CD4-positive, alpha-beta memory T cell (primary cell): Measurements from ENCODE around the gene SLC12A5. TPM values are rescaled to one million over a fixed set of nuclear protein-coding genes. Genes with fewer than 3 reads are reported as not detected.

Experiments
- CTCF ChIA-PET: fragments of 350-600 bp; sonication (Branson Sonifier 250); formaldehyde crosslinking; loops from one replicate; lab custom pipeline; 2021; ENCODE audit warnings: inconsistent platforms; ENCODE audit not compliant: partially characterized antibody; lab: Charles Lee
- POLR2A ChIA-PET: fragments of 350-600 bp; sonication (Branson Sonifier 250); formaldehyde crosslinking; loops from one replicate; lab custom pipeline; 2021; ENCODE audit not compliant: partially characterized antibody; lab: Charles Lee
- DNase-seq, 5 donors: peaks; one replicate each; pipeline versions ENCODE4 v3.0.0 to v3.0.0-alpha.2; 2020 to 2022; ENCODE audit warnings: mixed read lengths in 1 of 5
- H3K27ac ChIP-seq: one replicate; pipeline ENCODE4 v1.7.0; 2013; ENCODE audit warnings: low read depth, low read length
- H3K27me3 ChIP-seq: 2 replicates; pipeline ENCODE4 v1.7.0; 2013; ENCODE audit warnings: mild to moderate bottlenecking, low read length, moderate library complexity; ENCODE audit not compliant: insufficient read depth
- H3K36me3 ChIP-seq: 2 replicates; pipeline ENCODE4 v1.7.0; 2013; ENCODE audit warnings: mild to moderate bottlenecking, low read length, moderate library complexity; ENCODE audit not compliant: insufficient read depth
- H3K4me1 ChIP-seq: 2 replicates; pipeline ENCODE4 v1.7.0; 2013; ENCODE audit warnings: mild to moderate bottlenecking, low read length, moderate library complexity; ENCODE audit not compliant: insufficient read depth
- H3K4me3 ChIP-seq, 2 donors: one replicate each; pipeline ENCODE4 v1.7.0; 2013; ENCODE audit warnings: low read length in 2 of 2, mild to moderate bottlenecking in 1 of 2
- H3K9me3 ChIP-seq, 2 donors: one replicate each; pipeline ENCODE4 v1.7.0; 2013; ENCODE audit warnings: low read length in 2 of 2, control low read depth in 1 of 2; ENCODE audit not compliant: control insufficient read depth in 1 of 2
- H3K27ac Mint-ChIP-seq, 7 donors: one replicate each; pipeline ENCODE4 v1.8.0; 2020 to 2021; ENCODE audit warnings: mixed read lengths in 7 of 7, mild to moderate bottlenecking in 6 of 7, inconsistent platforms in 3 of 7, moderate library complexity in 3 of 7
- H3K27me3 Mint-ChIP-seq, 2 donors: one replicate each; pipeline ENCODE4 v1.8.0; 2020 to 2021; ENCODE audit warnings: mixed read lengths in 2 of 2
- H3K36me3 Mint-ChIP-seq, 2 donors: one replicate each; pipeline ENCODE4 v1.8.0; 2020 to 2021; ENCODE audit warnings: mixed read lengths in 2 of 2, inconsistent platforms in 1 of 2, mild to moderate bottlenecking in 1 of 2
- H3K4me1 Mint-ChIP-seq, 4 donors: one replicate each; pipeline ENCODE4 v1.8.0; 2020 to 2021; ENCODE audit warnings: mixed read lengths in 4 of 4, mild to moderate bottlenecking in 1 of 4
- H3K4me3 Mint-ChIP-seq, 8 donors: one replicate each; pipeline ENCODE4 v1.8.0; 2020 to 2021; ENCODE audit warnings: mixed read lengths in 8 of 8, mild to moderate bottlenecking in 7 of 8, moderate library complexity in 6 of 8, inconsistent platforms in 3 of 8
- H3K9me3 Mint-ChIP-seq, 8 donors: one replicate each; pipeline ENCODE4 v1.8.0; 2020 to 2021; ENCODE audit warnings: mixed read lengths in 8 of 8, mild to moderate bottlenecking in 5 of 8, inconsistent platforms in 3 of 8, moderate library complexity in 1 of 8
- intact Hi-C: fragments of 100-400 bp; cut with micrococcal nuclease; formaldehyde crosslinking; loops from one replicate; pipeline ENCODE4 v1.15.1; 2023
- polyA plus RNA-seq, 2 donors: library from polyadenylated mRNA; unstranded; fragments of 300-500 nt; fragmentation: Illumina TruSeq; gene quantifications; one replicate each; pipeline ENCODE4 v1.2.3, GENCODE V29; 2021
- total RNA-seq, 2 experiments: library from RNA; stranded (reverse); gene quantifications; one replicate each; pipeline ENCODE4 v1.2.3, GENCODE V29; 2021

Gene SLC12A5
- total and polyA plus RNA-seq, 4 experiments from 2014 or later: not detected

DNA sequence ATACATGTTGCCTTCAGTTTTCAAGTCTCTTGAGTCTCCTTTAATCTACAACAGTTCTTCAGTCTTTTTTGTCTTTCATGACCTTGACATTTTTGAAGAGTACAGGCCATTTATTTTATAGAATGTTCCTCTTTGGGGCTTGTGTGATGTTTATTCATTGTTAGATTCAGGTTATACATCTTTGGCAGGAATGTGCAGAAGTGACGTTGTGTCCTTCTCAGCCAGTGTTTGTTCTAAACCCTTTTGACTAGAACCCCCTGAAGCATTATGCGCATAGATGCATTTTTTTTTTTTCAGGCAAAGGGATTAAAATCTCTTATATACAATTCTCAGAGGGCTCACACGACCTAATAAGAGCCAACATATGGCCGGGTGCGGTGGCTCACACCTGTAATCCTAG is 72.0 kb downstream of the SLC12A5 start:
- peaks cover 0 to 8% (median 4%) of the 10 kb centered on the region in 8 donors for H3K9me3 Mint-ChIP-seq
- no peak for DNase-seq
- Histone ChIP-seq H3K4me3 (no peak overlapping the region), H3K27ac (no peak overlapping the region), H3K36me3 (no peaks in the 10 kb centered on the region), H3K9me3 (no peaks in the 10 kb centered on the region), H3K4me1 (no peaks in the 10 kb centered on the region), H3K27me3 (peaks cover 20% of the 10 kb centered on the region)
- no peak overlapping the region for H3K4me3 Mint-ChIP-seq
- H3K36me3 Mint-ChIP-seq: peaks cover 0 to 10% of the 10 kb centered on the region in 2 donors
- intact Hi-C loops: no loop called here
- H3K4me1 Mint-ChIP-seq: no peaks in the 10 kb centered on the region
- no peak overlapping the region for H3K27ac Mint-ChIP-seq
- POLR2A ChIA-PET: no interaction called here
- peaks cover 33 to 35% of the 10 kb centered on the region in 2 donors for H3K27me3 Mint-ChIP-seq
- CTCF ChIA-PET: no interaction called here

- POLR2A ChIA-PET: no interaction called here
- Mint-ChIP-seq H3K9me3 (peaks cover 0 to 8% (median 4%) of the 10 kb centered on the region in 8 donors), H3K4me1 (no peaks in the 10 kb centered on the region), H3K36me3 (peaks cover 0 to 10% of the 10 kb centered on the region in 2 donors), H3K27ac (no peak overlapping the region), H3K4me3 (no peak overlapping the region), H3K27me3 (peaks cover 36% of the 10 kb centered on the region in 2 donors)
- no peak overlapping the region for H3K27ac ChIP-seq
- DNase-seq: no peak
- no peaks in the 10 kb centered on the region for H3K36me3 ChIP-seq
- no peaks in the 10 kb centered on the region for H3K9me3 ChIP-seq
- H3K4me3 ChIP-seq: no peak overlapping the region
- H3K4me1 ChIP-seq: no peaks in the 10 kb centered on the region
- H3K27me3 ChIP-seq: peaks cover 20% of the 10 kb centered on the region
- intact Hi-C loops: no loop called here
- CTCF ChIA-PET: interaction anchor here (1.5 kb wide), 1 partner anchor 42 kb away, joined by 3 read pairs; no protein-coding TSS in a partner anchor
Measured at GRCh38 chr20:46101957-46102356, 72.9 kb downstream of the SLC12A5 start.

GRCh38 chr20:46102940-46103339 is 73.9 kb downstream of the SLC12A5 start:
- peaks cover 20% of the 10 kb centered on the region for H3K27me3 ChIP-seq
- POLR2A ChIA-PET: no interaction called here
- Mint-ChIP-seq H3K36me3 (peaks cover 0 to 10% of the 10 kb centered on the region in 2 donors), H3K4me1 (no peaks in the 10 kb centered on the region), H3K4me3 (no peak overlapping the region), H3K27ac (no peak overlapping the region), H3K9me3 (peaks cover 0 to 8% (median 4%) of the 10 kb centered on the region in 8 donors), H3K27me3 (peaks cover 41 to 45% of the 10 kb centered on the region in 2 donors)
- H3K4me3 ChIP-seq: no peak overlapping the region
- no peaks in the 10 kb centered on the region for H3K36me3 ChIP-seq
- DNase-seq: no peak
- no peaks in the 10 kb centered on the region for H3K4me1 ChIP-seq
- intact Hi-C loops: no loop called here
- H3K9me3 ChIP-seq: no peaks in the 10 kb centered on the region
- H3K27ac ChIP-seq: no peak overlapping the region
- CTCF ChIA-PET: interaction anchor here (1.5 kb wide), 1 partner anchor 41 kb away, joined by 3 read pairs; no protein-coding TSS in a partner anchor

DNA sequence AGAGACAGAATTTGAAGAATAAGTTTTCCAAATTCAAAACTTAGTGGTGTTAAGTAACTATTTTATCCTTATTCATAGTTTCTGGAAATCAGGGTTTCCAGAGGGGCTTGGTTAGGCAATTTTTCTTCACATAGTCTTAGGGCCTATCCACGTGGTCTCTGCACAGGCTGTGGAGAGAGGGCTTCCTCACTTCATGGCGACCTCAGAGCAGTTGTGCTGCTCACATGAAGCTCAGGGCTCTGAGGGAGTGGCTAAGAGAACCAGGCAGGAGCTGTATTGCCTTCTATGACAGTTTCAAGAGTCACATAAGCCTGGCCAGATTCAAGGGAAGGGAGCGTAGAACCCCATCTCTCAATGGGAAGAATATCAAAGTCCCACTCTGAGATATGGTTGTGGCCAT is 75.2 kb downstream of the SLC12A5 start:
- intact Hi-C loops: no loop called here
- Histone ChIP-seq H3K4me3 (no peak overlapping the region), H3K4me1 (no peaks in the 10 kb centered on the region), H3K27me3 (peaks cover 17% of the 10 kb centered on the region), H3K9me3 (no peaks in the 10 kb centered on the region), H3K27ac (no peak overlapping the region), H3K36me3 (no peaks in the 10 kb centered on the region)
- Mint-ChIP-seq H3K4me1 (no peaks in the 10 kb centered on the region), H3K27me3 (peaks cover 40 to 54% of the 10 kb centered on the region in 2 donors), H3K27ac (no peak overlapping the region), H3K4me3 (no peak overlapping the region), H3K9me3 (peaks cover 0 to 8% (median 4%) of the 10 kb centered on the region in 8 donors), H3K36me3 (peaks cover 0 to 10% of the 10 kb centered on the region in 2 donors)
- CTCF ChIA-PET: no interaction called here
- POLR2A ChIA-PET: no interaction called here
- DNase-seq: no peak

DNA sequence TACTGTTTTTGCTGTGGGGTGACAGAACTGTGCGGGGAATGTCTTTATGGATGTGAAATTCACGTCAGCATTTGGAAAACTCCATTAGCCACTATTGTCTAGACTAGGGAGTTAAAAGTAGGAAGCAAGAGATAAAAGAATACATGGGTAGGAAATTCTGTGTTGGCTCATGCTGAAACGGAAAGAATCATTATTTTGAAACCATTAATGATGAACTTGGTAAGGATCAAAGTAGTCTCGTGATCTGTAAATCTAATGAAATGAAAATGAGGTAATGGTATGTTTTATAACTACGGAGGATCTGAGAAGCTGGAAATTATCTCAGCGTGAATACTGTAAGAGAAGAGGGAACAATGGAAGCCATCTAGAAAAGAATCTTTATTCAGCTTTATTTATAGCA is 78.0 kb downstream of the SLC12A5 start:
- Histone ChIP-seq H3K9me3 (no peaks in the 10 kb centered on the region), H3K4me3 (no peak overlapping the region), H3K27ac (no peak overlapping the region), H3K4me1 (no peaks in the 10 kb centered on the region), H3K36me3 (no peaks in the 10 kb centered on the region), H3K27me3 (peaks cover 12% of the 10 kb centered on the region)
- intact Hi-C loops: no loop called here
- Mint-ChIP-seq H3K27ac (no peak overlapping the region), H3K36me3 (peaks cover 0 to 4% of the 10 kb centered on the region in 2 donors), H3K4me3 (no peak overlapping the region), H3K27me3 (peaks cover 35 to 54% of the 10 kb centered on the region in 2 donors), H3K9me3 (peaks cover 0 to 8% (median 4%) of the 10 kb centered on the region in 8 donors), H3K4me1 (no peaks in the 10 kb centered on the region)
- ChIA-PET CTCF (interaction anchor here (1.0 to 1.5 kb wide), 2 partner anchors 92 to 120 kb away, joined by 3 read pairs; no protein-coding TSS in a partner anchor), POLR2A (no interaction called here)
- DNase-seq: no peak

GRCh38 chr20:46108435-46108841 is 79.4 kb downstream of the SLC12A5 start:
- Mint-ChIP-seq H3K4me3 (no peak overlapping the region), H3K9me3 (peaks cover 0 to 5% (median 2%) of the 10 kb centered on the region in 8 donors), H3K36me3 (no peaks in the 10 kb centered on the region), H3K27ac (no peak overlapping the region), H3K27me3 (peaks cover 28 to 53% of the 10 kb centered on the region in 2 donors), H3K4me1 (no peaks in the 10 kb centered on the region)
- Histone ChIP-seq H3K27ac (no peak overlapping the region), H3K9me3 (no peaks in the 10 kb centered on the region), H3K36me3 (no peaks in the 10 kb centered on the region), H3K4me1 (no peaks in the 10 kb centered on the region), H3K27me3 (peaks cover 6% of the 10 kb centered on the region), H3K4me3 (no peak overlapping the region)
- CTCF ChIA-PET: no interaction called here
- POLR2A ChIA-PET: no interaction called here
- intact Hi-C loops: no loop called here
- no peak for DNase-seq

DNA sequence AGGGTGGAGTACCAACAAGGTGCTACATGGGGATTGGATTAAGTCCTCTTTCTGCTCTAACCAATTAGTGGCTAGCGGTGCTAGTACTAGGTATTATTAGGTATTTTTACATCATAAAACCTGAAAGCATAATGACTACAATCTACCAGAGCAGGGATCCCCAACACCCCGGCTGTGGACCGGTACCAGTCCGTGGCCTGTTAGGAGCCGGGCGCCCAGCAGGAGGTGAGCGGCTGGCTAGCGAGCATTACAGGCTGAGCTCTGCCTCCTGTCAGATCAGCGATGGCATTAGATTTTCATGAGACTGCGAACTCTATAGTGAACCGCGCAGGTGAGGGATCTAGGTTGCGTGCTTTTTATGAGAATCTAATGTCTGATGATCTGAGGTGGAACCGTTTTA is 80.0 kb downstream of the SLC12A5 start:
- peaks cover 27 to 54% of the 10 kb centered on the region in 2 donors for H3K27me3 Mint-ChIP-seq
- no peak overlapping the region for H3K4me3 Mint-ChIP-seq
- H3K27ac ChIP-seq: no peak overlapping the region
- POLR2A ChIA-PET: no interaction called here
- peaks cover 0 to 4% (median 1%) of the 10 kb centered on the region in 8 donors for H3K9me3 Mint-ChIP-seq
- intact Hi-C loops: no loop called here
- CTCF ChIA-PET: no interaction called here
- DNase-seq: no peak
- no peaks in the 10 kb centered on the region for H3K4me1 Mint-ChIP-seq
- no peaks in the 10 kb centered on the region for H3K9me3 ChIP-seq
- no peak overlapping the region for H3K27ac Mint-ChIP-seq
- no peaks in the 10 kb centered on the region for H3K36me3 ChIP-seq
- H3K27me3 ChIP-seq: peaks cover 6% of the 10 kb centered on the region
- no peaks in the 10 kb centered on the region for H3K4me1 ChIP-seq
- no peaks in the 10 kb centered on the region for H3K36me3 Mint-ChIP-seq
- no peak overlapping the region for H3K4me3 ChIP-seq
